Progenitor cell of endocrine pancreas (in vitro differentiated cells): ENCODE results near the gene RET. TPM values are rescaled to one million over a fixed set of nuclear protein-coding genes. Genes with fewer than 3 reads are reported as not detected.

ENCODE experiments used
- DNase-seq: peaks from one replicate; pipeline ENCODE4 v3.0.0; 2021; ENCODE audit warnings: low spot score; ENCODE audit not compliant: unreplicated experiment
- H3K27ac Mint-ChIP-seq: 2 replicates; pipeline ENCODE4 v1.8.0; 2021; ENCODE audit warnings: mild to moderate bottlenecking, moderate library complexity, mixed read lengths
- H3K27me3 Mint-ChIP-seq: 2 replicates; pipeline ENCODE4 v1.8.0; 2021; ENCODE audit warnings: mixed read lengths
- H3K36me3 Mint-ChIP-seq: 2 replicates; pipeline ENCODE4 v1.8.0; 2022; ENCODE audit warnings: mixed read lengths; ENCODE audit not compliant: insufficient read depth
- H3K4me1 Mint-ChIP-seq: 2 replicates; pipeline ENCODE4 v1.8.0; 2021; ENCODE audit warnings: low read depth, mixed read lengths
- H3K4me3 Mint-ChIP-seq: 2 replicates; pipeline ENCODE4 v1.8.0; 2021; ENCODE audit warnings: low read depth, mild to moderate bottlenecking, moderate library complexity, mixed read lengths
- H3K9me3 Mint-ChIP-seq: 2 replicates; pipeline ENCODE4 v1.8.0; 2021; ENCODE audit warnings: low read depth, mixed read lengths
- CTCF ChIP-seq: fragments of 200-600 bp; sonication (generic); IDR thresholded peaks from one replicate; pipeline ENCODE4 v1.5.0; 2021; ENCODE audit warnings: antibody characterized with exemption, mild to moderate bottlenecking; ENCODE audit not compliant: unreplicated experiment
- total RNA-seq: library from RNA; stranded (reverse); gene quantifications from 2 replicates; pipeline ENCODE4 v1.2.1, GENCODE V29; 2021

Gene RET
- total RNA-seq, 1 donor from 2014 or later = 1.5 TPM

- TF ChIP-seq CTCF = peak; percentile 9
- Mint-ChIP-seq H3K4me1 (peaks cover 2% of the 10 kb centered on the region), H3K4me3 (no peak overlapping the region), H3K36me3 (no peaks in the 10 kb centered on the region), H3K27ac (no peak overlapping the region), H3K27me3 (no peaks in the 10 kb centered on the region), H3K9me3 (no peaks in the 10 kb centered on the region)
- DNase-seq = no peak
Measured at GRCh38 chr10:43042503-43043341, 34.1 kb upstream of the RET start.

- Mint-ChIP-seq H3K27ac (no peak overlapping the region), H3K36me3 (no peaks in the 10 kb centered on the region), H3K4me3 (no peak overlapping the region), H3K27me3 (no peaks in the 10 kb centered on the region), H3K9me3 (no peaks in the 10 kb centered on the region), H3K4me1 (peaks cover 2% of the 10 kb centered on the region)
- no peak for DNase-seq
- no peak for TF ChIP-seq CTCF
Measured at GRCh38 chr10:43043342-43043772, 33.5 kb upstream of the RET start.

- no peak for TF ChIP-seq CTCF
- H3K27ac Mint-ChIP-seq = no peak overlapping the region
- no peaks in the 10 kb centered on the region for H3K36me3 Mint-ChIP-seq
- no peaks in the 10 kb centered on the region for H3K27me3 Mint-ChIP-seq
- DNase-seq = no peak
- H3K4me1 Mint-ChIP-seq = peaks cover 2% of the 10 kb centered on the region
- no peaks in the 10 kb centered on the region for H3K9me3 Mint-ChIP-seq
- H3K4me3 Mint-ChIP-seq = no peak overlapping the region
Measured at GRCh38 chr10:43043773-43044447, 33.0 kb upstream of the RET start.

DNA sequence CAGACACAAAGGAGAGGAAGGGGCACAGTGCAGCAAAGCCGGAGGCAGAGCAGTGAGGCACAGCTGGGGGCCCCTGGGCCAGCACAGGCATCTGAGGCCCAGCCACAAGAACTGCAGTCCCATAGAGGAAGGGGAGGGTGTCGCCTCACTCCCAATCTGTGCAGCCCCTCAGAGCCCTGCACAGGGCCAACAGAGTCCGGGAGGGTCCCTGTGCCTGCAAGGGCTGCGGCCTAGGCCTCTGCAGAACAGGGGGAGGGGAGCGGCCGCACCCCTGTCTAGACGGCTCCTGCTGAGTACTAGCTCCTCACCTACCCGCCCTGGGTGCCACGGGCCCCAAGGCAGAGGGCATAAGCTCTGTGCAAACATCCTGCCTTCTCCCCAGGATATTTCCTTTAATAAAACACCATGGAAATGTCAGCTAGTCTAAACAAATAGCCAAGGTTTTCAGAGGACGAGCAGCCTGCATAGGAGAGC is 32.4 kb upstream of the RET start:
- Mint-ChIP-seq H3K4me3 (no peak overlapping the region), H3K4me1 (peaks cover 2% of the 10 kb centered on the region), H3K36me3 (no peaks in the 10 kb centered on the region), H3K27me3 (peaks cover 5% of the 10 kb centered on the region), H3K27ac (no peak overlapping the region), H3K9me3 (no peaks in the 10 kb centered on the region)
- TF ChIP-seq CTCF = no peak
- no peak for DNase-seq

- H3K36me3 Mint-ChIP-seq = no peaks in the 10 kb centered on the region
- H3K27me3 Mint-ChIP-seq = peaks cover 7% of the 10 kb centered on the region
- peaks cover 2% of the 10 kb centered on the region for H3K4me1 Mint-ChIP-seq
- TF ChIP-seq CTCF = no peak
- H3K4me3 Mint-ChIP-seq = no peak overlapping the region
- no peak overlapping the region for H3K27ac Mint-ChIP-seq
- DNase-seq = no peak
- H3K9me3 Mint-ChIP-seq = no peaks in the 10 kb centered on the region
Measured at GRCh38 chr10:43044961-43045621, 31.8 kb upstream of the RET start.
